ENCODE measurements around the gene DGKA. TPM values are rescaled to one million over a fixed set of nuclear protein-coding genes. Genes with fewer than 3 reads are reported as not detected.

Gene DGKA
- total RNA-seq, 1 experiment from 2014 or later, result 27.2 TPM

DNA sequence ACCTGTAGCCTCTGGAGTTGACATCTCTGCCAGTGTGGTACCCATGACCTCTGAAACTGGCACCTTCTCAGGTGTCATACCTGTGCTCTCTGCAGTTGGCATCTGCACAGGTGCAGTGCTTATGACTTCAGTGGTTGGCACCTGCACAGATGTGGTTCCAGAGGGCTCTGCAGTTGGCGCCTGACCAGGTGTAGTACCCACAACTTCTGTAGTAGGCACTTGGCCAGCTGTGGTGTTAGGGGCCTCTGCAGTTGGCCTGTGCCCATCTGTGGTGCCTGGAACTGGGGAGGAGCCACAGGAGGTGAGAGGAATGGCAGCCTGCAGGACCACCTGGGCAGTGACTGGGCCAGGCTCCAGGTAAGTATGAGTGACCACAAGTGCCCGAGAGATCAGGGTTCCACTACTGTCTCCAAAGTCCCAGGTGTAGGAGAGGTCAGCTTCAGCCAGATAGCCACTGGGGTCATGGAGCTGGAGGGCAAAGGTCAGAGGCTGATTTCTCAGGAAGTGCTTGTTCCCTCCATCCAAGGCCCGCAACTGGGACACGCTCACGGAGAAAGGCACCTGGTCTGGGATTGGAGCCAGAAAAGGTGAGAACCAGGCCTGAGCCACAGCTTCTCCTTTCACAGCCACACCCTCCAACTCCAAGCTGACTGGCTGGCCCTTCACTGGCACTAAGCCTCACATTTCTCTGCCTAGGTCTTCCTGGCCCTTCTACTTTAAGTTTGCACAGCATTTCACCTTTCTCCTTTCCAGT, 26.3 kb downstream of the DGKA start:
- POLR2A ChIA-PET (ENCODE audit: unreplicated experiment), result no interaction called here

GRCh38 chr12:55963760-55964159, 32.8 kb downstream of the DGKA start:
- intact Hi-C loops (cut with micrococcal nuclease), result no loop called here
- H3K36me3 ChIP-seq (ENCODE audit: low read depth, low read length), result no peaks in the 10 kb centered on the region
- no peaks in the 10 kb centered on the region for H4K20me1 ChIP-seq (ENCODE audit: low read length)
- no peak overlapping the region for H3K4me2 ChIP-seq (ENCODE audit: low read length)
- H3K9me2 ChIP-seq (replicated peaks; ENCODE audit: low read length), result no peaks in the 10 kb centered on the region
- BruUV-seq (replicated peaks), result no TSS peak
- H3K4me3 ChIP-seq (ENCODE audit: low read length), result no peak overlapping the region
- H3K79me2 ChIP-seq (ENCODE audit: low read length), result peaks cover 21% of the 10 kb centered on the region
- no peaks in the 10 kb centered on the region for H3K9me3 ChIP-seq (ENCODE audit: low read length)
- DNase-seq, result no peak
- POLR2A ChIA-PET (ENCODE audit: unreplicated experiment), result no interaction called here
- H3F3A ChIP-seq (ENCODE audit: low read length, unreplicated experiment), result no peaks in the 10 kb centered on the region
- TF ChIP-seq, protein P1, sequence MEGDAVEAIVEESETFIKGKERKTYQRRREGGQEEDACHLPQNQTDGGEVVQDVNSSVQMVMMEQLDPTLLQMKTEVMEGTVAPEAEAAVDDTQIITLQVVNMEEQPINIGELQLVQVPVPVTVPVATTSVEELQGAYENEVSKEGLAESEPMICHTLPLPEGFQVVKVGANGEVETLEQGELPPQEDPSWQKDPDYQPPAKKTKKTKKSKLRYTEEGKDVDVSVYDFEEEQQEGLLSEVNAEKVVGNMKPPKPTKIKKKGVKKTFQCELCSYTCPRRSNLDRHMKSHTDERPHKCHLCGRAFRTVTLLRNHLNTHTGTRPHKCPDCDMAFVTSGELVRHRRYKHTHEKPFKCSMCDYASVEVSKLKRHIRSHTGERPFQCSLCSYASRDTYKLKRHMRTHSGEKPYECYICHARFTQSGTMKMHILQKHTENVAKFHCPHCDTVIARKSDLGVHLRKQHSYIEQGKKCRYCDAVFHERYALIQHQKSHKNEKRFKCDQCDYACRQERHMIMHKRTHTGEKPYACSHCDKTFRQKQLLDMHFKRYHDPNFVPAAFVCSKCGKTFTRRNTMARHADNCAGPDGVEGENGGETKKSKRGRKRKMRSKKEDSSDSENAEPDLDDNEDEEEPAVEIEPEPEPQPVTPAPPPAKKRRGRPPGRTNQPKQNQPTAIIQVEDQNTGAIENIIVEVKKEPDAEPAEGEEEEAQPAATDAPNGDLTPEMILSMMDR (conservative IDR thresholded peaks at IDR 0.05; ENCODE audit: low read depth, low read length), result no peak
- TF ChIP-seq EZH2 (IDR thresholded peaks at IDR 0.05; ENCODE audit: low read length, unreplicated experiment), result no peak
- TF ChIP-seq EZH2phosphoT487 (IDR thresholded peaks at IDR 0.05; ENCODE audit: borderline replicate concordance, low read length), result no peak
- H3K4me1 ChIP-seq (ENCODE audit: insufficient read depth, low read length), result peaks cover 19% of the 10 kb centered on the region
- no peaks in the 10 kb centered on the region for H3K27me3 ChIP-seq (ENCODE audit: low read length)
- ATAC-seq, result no peak
- H2AFZ ChIP-seq (ENCODE audit: low read length), result no peak overlapping the region
- no peak overlapping the region for H3K27ac ChIP-seq (ENCODE audit: low read length)
- CTCF ChIA-PET, result no interaction called here
- H3K9ac ChIP-seq (ENCODE audit: low read length), result no peak overlapping the region

More for the DNA sequence above, 26.3 kb downstream of the DGKA start:
- BruUV-seq (replicated peaks), result no TSS peak
- ATAC-seq (no peak), DNase-seq (peak; percentile 34)
- Histone ChIP-seq H3K79me2 (ENCODE audit: low read length) (no peaks in the 10 kb centered on the region), H3K27ac (ENCODE audit: low read length) (no peak overlapping the region), H2AFZ (ENCODE audit: low read length) (no peak overlapping the region), H4K20me1 (ENCODE audit: low read length) (no peaks in the 10 kb centered on the region), H3K4me1 (ENCODE audit: insufficient read depth, low read length) (peaks cover 27% of the 10 kb centered on the region), H3K4me2 (ENCODE audit: low read length) (no peak overlapping the region), H3K9me2 (replicated peaks; ENCODE audit: low read length) (no peaks in the 10 kb centered on the region), H3K9ac (ENCODE audit: low read length) (no peak overlapping the region), H3K4me3 (ENCODE audit: low read length) (no peak overlapping the region), H3K27me3 (ENCODE audit: low read length) (no peaks in the 10 kb centered on the region), H3F3A (ENCODE audit: low read length, unreplicated experiment) (peaks cover 6% of the 10 kb centered on the region), H3K36me3 (ENCODE audit: low read depth, low read length) (peaks cover 3% of the 10 kb centered on the region; the same call in 1 of the 2 replicates), H3K9me3 (ENCODE audit: low read length) (no peaks in the 10 kb centered on the region)
- intact Hi-C loops (cut with micrococcal nuclease), result no loop called here
- CTCF ChIA-PET, result interaction anchor here (1.0 kb wide), 1 partner anchor 17 kb away, joined by 3 read pairs; the partner anchor contains the start of gene RAB5B
- TF ChIP-seq, protein P1 (conservative IDR thresholded peaks at IDR 0.05; ENCODE audit: low read depth, low read length), result no peak
- TF ChIP-seq EZH2 (IDR thresholded peaks at IDR 0.05; ENCODE audit: low read length, unreplicated experiment), result no peak
- no peak for TF ChIP-seq EZH2phosphoT487 (IDR thresholded peaks at IDR 0.05; ENCODE audit: borderline replicate concordance, low read length)

DNA sequence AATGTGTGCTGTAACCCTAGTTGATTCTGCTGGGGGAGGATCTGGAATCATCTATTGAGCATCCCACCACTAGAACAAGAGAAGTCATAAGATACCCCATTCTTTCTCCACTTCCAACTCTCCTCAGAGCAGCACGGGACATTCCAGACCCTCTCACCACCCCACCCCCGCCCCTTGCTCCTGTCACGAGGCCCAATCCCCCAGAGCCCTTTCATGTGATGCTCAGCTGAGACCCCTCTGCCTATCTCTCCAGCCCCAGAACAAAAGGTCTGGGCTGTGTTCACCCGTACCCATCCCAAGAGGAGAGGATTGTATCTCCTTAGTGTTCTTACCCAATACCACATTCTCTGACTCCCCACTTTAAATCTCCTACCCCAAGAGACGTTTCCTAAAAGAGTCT, 34.3 kb downstream of the DGKA start:
- no TSS peak for BruUV-seq (replicated peaks)
- no peaks in the 10 kb centered on the region for H3F3A ChIP-seq (ENCODE audit: low read length, unreplicated experiment)
- POLR2A ChIA-PET (ENCODE audit: unreplicated experiment), result no interaction called here
- no peaks in the 10 kb centered on the region for H3K27me3 ChIP-seq (ENCODE audit: low read length)
- H3K9me2 ChIP-seq (replicated peaks; ENCODE audit: low read length), result no peaks in the 10 kb centered on the region
- no peak overlapping the region for H3K4me3 ChIP-seq (ENCODE audit: low read length)
- H3K79me2 ChIP-seq (ENCODE audit: low read length), result peaks cover 25% of the 10 kb centered on the region
- no peaks in the 10 kb centered on the region for H3K36me3 ChIP-seq (ENCODE audit: low read depth, low read length)
- H4K20me1 ChIP-seq (ENCODE audit: low read length), result no peaks in the 10 kb centered on the region
- H3K9ac ChIP-seq (ENCODE audit: low read length), result no peak overlapping the region
- intact Hi-C loops (cut with micrococcal nuclease), result no loop called here
- H3K4me1 ChIP-seq (ENCODE audit: insufficient read depth, low read length), result peaks cover 19% of the 10 kb centered on the region
- no peaks in the 10 kb centered on the region for H3K9me3 ChIP-seq (ENCODE audit: low read length)
- H2AFZ ChIP-seq (ENCODE audit: low read length), result no peak overlapping the region
- CTCF ChIA-PET, result interaction anchor here (0.6 kb wide), 1 partner anchor 447 kb away, joined by 3 read pairs; no protein-coding TSS in a partner anchor
- ATAC-seq (no peak), DNase-seq (no peak)
- TF ChIP-seq EZH2 (IDR thresholded peaks at IDR 0.05; ENCODE audit: low read length, unreplicated experiment), result no peak
- TF ChIP-seq EZH2phosphoT487 (IDR thresholded peaks at IDR 0.05; ENCODE audit: borderline replicate concordance, low read length), result no peak
- TF ChIP-seq, protein P1 (conservative IDR thresholded peaks at IDR 0.05; ENCODE audit: low read depth, low read length), result no peak
- no peak overlapping the region for H3K4me2 ChIP-seq (ENCODE audit: low read length)
- H3K27ac ChIP-seq (ENCODE audit: low read length), result no peak overlapping the region

All from PC-3 (cell line).